ENCODE measurements around the gene EWSR1. TPM values are rescaled to one million over a fixed set of nuclear protein-coding genes. Genes with fewer than 3 reads are reported as not detected.

EWSR1 gene
- total and polyA plus RNA-seq, 2 donors (not counting 3 experiments of a cell fraction or from before 2014, with no cell fraction given): 305 to 588 TPM

GRCh38 chr22:29317827-29318454, 49.9 kb downstream of the EWSR1 start:
- CTCF ChIA-PET: interaction anchor here (0.9 to 1.2 kb wide), 2 partner anchors 11 to 12 kb away, joined by 3 to 4 read pairs; partner anchors contain the start of gene GAS2L1

GRCh38 chr22:29319072-29319471, 51.0 kb downstream of the EWSR1 start:
- no peak for TF ChIP-seq MAX (IDR thresholded peaks at IDR 0.05; ENCODE audit: insufficient read depth, insufficient read length)
- no peak for TF ChIP-seq MYC (IDR thresholded peaks at IDR 0.05; ENCODE audit: low read depth, low read length)
- TF ChIP-seq POLR2AphosphoS5 (IDR thresholded peaks at IDR 0.05; ENCODE audit: insufficient read depth, low read depth, low read length): no peak
- no peak for TF ChIP-seq FOS (IDR thresholded peaks at IDR 0.05; ENCODE audit: borderline replicate concordance, insufficient read depth, low read length)
- TF ChIP-seq JUN (IDR thresholded peaks at IDR 0.05; ENCODE audit: borderline replicate concordance, insufficient read depth, insufficient read length, low read depth): no peak
- TF ChIP-seq CTCF (IDR thresholded peaks at IDR 0.05; ENCODE audit: extremely low read depth in 1 of 2, insufficient read depth in 1 of 2, low read depth in 1 of 2, low read length in 2 of 2): no peak
- TF ChIP-seq GATA2 (IDR thresholded peaks at IDR 0.05; ENCODE audit: insufficient read depth, insufficient read length, low read depth, low read length): no peak
- TF ChIP-seq POLR2A (IDR thresholded peaks at IDR 0.05; ENCODE audit: low read depth, low read length): no peak
- TF ChIP-seq EZH2 (IDR thresholded peaks at IDR 0.05; ENCODE audit: borderline replicate concordance, low read depth, low read length, severe bottlenecking): no peak
- no peak overlapping the region for H3K27ac ChIP-seq (ENCODE audit: insufficient read depth, low read depth, low read length)
- no peaks in the 10 kb centered on the region for H3K9me1 ChIP-seq (replicated peaks; ENCODE audit: control insufficient read depth, extremely low read depth, insufficient read depth, low read length)
- dilution Hi-C loops (cut with MboI; ENCODE audit: extremely low pct_ligation_motif_present, low sequenced_read_pairs): no loop called here
- H3K9me3 ChIP-seq (replicated peaks; ENCODE audit: control insufficient read depth, insufficient read depth, low read length): no peaks in the 10 kb centered on the region
- peaks cover 2% of the 10 kb centered on the region for H3K4me1 ChIP-seq (ENCODE audit: control insufficient read depth, extremely low read depth, insufficient read depth, low read length)
- no peak overlapping the region for H3K4me3 ChIP-seq (replicated peaks in 1 of 3; ENCODE audit: insufficient read depth in 1 of 3, low read depth in 1 of 3, low read length in 3 of 3)
- no peaks in the 10 kb centered on the region for H3K79me2 ChIP-seq (ENCODE audit: control insufficient read depth, insufficient read depth, low read length)
- peaks cover 21 to 22% of the 10 kb centered on the region in 2 experiments for H3K27me3 ChIP-seq (ENCODE audit: control insufficient read depth in 2 of 2, insufficient read depth in 2 of 2, low read length in 2 of 2)
- no peaks in the 10 kb centered on the region for H4K20me1 ChIP-seq (replicated peaks; ENCODE audit: control insufficient read depth, extremely low read depth, insufficient read depth, low read length)
- BruUV-seq (replicated peaks): no TSS peak
- POLR2A ChIA-PET: no interaction called here
- H3K4me2 ChIP-seq (ENCODE audit: insufficient read depth, low read length): no peak overlapping the region
- no peak overlapping the region for H3K9ac ChIP-seq (replicated peaks; ENCODE audit: extremely low read depth, insufficient read depth, low read length)
- FAIRE-seq (no peak), DNase-seq (ENCODE audit: low read depth, low spot score) (no peak)
- no peak overlapping the region for H2AFZ ChIP-seq (ENCODE audit: low read depth, low read length)
- CTCF ChIA-PET: interaction anchor here (0.9 kb wide), 1 partner anchor 12 kb away, joined by 3 read pairs; no protein-coding TSS in a partner anchor
- intact Hi-C loops (cut with micrococcal nuclease): no loop called here
- H3K36me3 ChIP-seq (ENCODE audit: control insufficient read depth in 2 of 2, extremely low read depth in 1 of 2, insufficient read depth in 2 of 2, low read length in 2 of 2): no peaks in the 10 kb centered on the region

More at GRCh38 chr22:29317827-29318454, 49.9 kb downstream of the EWSR1 start:
- POLR2A ChIA-PET: no interaction called here
- dilution Hi-C loops (cut with MboI; ENCODE audit: extremely low pct_ligation_motif_present, low sequenced_read_pairs) (no loop called here), intact Hi-C loops (cut with micrococcal nuclease) (no loop called here)
- Histone ChIP-seq H3K4me1 (ENCODE audit: control insufficient read depth, extremely low read depth, insufficient read depth, low read length) (peaks cover 2% of the 10 kb centered on the region), H3K9ac (replicated peaks; ENCODE audit: extremely low read depth, insufficient read depth, low read length) (no peak overlapping the region), H3K4me3 (replicated peaks in 1 of 3; ENCODE audit: insufficient read depth in 1 of 3, low read depth in 1 of 3, low read length in 3 of 3) (no peak overlapping the region), H3K9me1 (replicated peaks; ENCODE audit: control insufficient read depth, extremely low read depth, insufficient read depth, low read length) (no peaks in the 10 kb centered on the region), H2AFZ (ENCODE audit: low read depth, low read length) (no peak overlapping the region), H4K20me1 (replicated peaks; ENCODE audit: control insufficient read depth, extremely low read depth, insufficient read depth, low read length) (no peaks in the 10 kb centered on the region), H3K9me3 (replicated peaks; ENCODE audit: control insufficient read depth, insufficient read depth, low read length) (no peaks in the 10 kb centered on the region), H3K36me3 (ENCODE audit: control insufficient read depth in 2 of 2, extremely low read depth in 1 of 2, insufficient read depth in 2 of 2, low read length in 2 of 2) (no peaks in the 10 kb centered on the region), H3K27me3 (ENCODE audit: control insufficient read depth in 2 of 2, insufficient read depth in 2 of 2, low read length in 2 of 2) (peaks cover 29% of the 10 kb centered on the region in 2 experiments), H3K79me2 (ENCODE audit: control insufficient read depth, insufficient read depth, low read length) (no peaks in the 10 kb centered on the region), H3K27ac (ENCODE audit: insufficient read depth, low read depth, low read length) (no peak overlapping the region), H3K4me2 (ENCODE audit: insufficient read depth, low read length) (no peak overlapping the region)
- BruUV-seq (replicated peaks): no TSS peak
- DNase-seq (ENCODE audit: low read depth, low spot score): no peak
- no peak for FAIRE-seq
- TF ChIP-seq MYC (IDR thresholded peaks at IDR 0.05; ENCODE audit: low read depth, low read length) (no peak), MAX (IDR thresholded peaks at IDR 0.05; ENCODE audit: insufficient read depth, insufficient read length) (no peak), POLR2A (IDR thresholded peaks at IDR 0.05; ENCODE audit: low read depth, low read length) (no peak), POLR2AphosphoS5 (IDR thresholded peaks at IDR 0.05; ENCODE audit: insufficient read depth, low read depth, low read length) (no peak)

All from endothelial cell of umbilical vein (primary cell).